GM18502 (cell line): Measurements from ENCODE around the gene ATP11B.
"Not testable (repeated sequence)": the region's sequence is repeated elsewhere in the genome, so short reads cannot be mapped to it uniquely, and the experiment has no call there.

Experiments used
- ATAC-seq: cut with Tn5 transposase; IDR thresholded peaks from one replicate; pipeline ENCODE4 v1.9.1; 2021; ENCODE audit warnings: mild to moderate bottlenecking; ENCODE audit not compliant: unreplicated experiment, poor library complexity

ATP11B gene

DNA sequence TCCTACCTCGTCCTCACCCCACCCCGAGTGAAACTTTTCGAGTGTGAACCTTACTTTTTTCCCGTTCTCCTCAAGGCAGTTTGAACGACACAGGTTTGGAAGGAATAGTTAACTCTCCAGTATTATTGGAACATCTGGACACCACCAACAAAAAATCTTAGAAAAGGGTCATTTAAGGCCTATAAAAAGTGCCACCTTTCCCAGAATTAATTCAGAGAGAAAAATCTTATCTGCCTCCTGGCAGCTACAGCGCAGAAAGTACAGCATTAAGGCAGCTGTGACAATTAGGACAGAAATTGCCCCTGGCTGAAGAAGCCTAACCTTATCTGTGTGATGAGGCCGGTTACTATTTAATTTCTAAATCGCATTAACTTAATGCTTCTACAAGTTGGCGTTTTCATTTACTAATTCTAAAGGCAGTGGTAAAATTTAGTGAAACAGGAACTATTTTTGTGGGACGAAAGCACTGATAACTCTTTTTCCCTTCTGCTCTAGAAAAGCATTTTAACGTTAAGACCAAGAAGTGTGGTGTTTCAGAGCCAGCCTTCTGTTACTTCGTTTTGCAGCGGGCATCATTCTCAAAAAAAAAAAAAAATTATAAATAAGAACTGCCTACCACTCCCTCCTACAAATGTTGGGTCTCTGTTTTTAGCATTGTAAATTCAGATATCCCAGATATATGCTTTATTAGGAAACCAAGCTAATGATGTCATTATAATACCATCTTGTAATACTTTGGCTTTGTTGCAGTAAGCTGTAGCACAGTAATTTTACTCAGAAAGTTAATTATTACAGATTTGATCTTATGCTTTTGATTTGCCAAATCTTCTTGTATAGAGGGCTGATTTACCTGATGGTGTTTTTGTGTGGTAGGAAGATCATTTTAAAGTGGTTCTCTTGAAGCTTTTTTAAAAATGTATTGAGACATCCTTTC is 1.4 kb downstream of the ATP11B start:
- ATAC-seq = no peak

DNA sequence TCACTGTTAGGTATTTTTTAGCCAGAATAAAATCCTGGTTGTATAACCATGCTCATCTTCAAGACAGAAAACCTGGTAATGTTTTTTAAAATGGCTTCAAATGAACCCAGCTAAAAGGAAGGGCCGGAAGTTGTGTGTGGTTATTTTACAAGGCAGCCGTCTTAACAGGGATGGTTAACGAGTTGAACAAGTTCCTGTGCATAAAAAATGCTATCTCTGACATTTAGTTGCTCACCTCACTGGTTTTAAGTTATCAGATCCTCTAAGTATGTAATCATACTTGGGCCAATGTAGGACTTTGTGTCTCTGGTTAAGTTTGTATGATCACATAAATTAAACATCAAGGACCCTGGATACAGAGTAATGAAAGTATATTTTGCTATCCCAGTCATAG is 2.1 kb downstream of the ATP11B start:
- peak; percentile 27 for ATAC-seq

DNA sequence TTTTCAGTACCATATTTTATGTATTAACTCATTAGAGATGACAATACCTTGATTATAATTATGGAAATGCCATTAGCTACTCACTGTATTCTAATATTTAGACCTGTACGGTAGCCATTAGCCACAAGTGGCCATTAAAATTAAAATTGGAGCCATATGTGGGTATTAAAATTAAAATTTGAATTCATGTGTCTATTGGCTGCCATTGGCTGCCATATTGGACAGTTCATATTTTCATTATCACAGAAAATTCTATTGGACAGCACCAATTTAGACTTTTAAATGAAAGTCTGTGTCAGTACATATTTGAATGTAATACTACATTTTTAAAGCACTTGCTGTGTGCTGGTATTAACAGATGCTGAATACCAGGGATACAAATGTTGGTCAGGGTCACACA is 3.0 kb downstream of the ATP11B start:
- ATAC-seq = no peak

DNA sequence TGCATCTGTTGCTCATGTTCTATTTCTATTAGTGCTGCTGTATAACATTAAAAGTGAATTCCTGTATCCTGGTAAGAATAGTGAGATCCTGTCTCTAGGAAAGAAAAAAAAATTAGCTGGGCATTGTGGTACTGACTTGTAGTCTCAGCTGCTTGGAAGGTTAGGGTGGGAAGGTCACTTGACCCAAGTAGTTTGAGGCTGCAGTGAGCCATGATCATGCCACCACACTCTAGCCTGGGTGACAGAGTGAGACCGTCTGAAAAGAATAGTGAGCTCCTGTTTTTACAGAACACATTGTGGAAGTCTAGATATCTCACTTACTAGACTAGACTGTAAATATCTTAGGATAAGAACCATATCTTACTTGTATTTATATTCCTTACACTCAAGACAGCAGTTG is 4.6 kb downstream of the ATP11B start:
- ATAC-seq = no peak

DNA sequence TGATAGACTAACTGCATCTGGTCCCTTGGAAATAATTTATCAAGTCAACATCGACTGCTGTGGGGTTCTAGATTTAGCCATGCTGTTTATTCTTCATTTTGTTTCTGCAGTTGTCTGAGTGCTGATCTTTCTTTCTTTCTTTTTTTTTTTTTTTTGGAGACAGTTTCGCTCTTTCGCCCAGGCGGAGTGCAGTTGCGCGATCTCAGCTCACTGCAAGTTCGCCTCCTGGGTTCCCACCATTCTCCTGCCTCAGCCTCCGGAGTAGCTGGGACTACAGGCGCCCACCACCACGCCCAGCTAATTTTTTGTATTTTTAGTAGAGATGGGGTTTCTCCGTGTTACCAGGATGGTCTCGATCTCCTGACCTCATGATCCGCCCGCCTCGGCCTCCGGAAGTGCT is 5.8 kb downstream of the ATP11B start:
- ATAC-seq = not testable (repeated sequence)

DNA sequence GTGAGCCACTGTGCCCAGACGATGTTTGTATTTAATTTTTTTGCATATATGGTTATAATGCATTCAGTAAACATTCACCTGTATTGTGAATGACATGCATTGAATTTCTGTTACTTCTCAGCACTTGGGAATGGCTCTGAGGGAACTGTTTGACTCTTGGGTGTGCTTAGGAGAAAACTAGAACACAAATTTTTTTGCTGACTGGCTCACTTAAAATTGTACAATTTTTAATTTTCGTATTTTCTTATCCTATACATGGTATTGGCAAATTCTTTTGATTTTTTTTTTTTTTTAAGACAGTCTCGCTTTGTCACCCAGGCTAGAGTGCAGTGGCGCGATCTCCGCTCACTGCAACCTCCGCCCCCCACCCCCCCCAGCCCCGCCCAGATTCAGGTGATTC is 7.2 kb downstream of the ATP11B start:
- ATAC-seq = no peak

DNA sequence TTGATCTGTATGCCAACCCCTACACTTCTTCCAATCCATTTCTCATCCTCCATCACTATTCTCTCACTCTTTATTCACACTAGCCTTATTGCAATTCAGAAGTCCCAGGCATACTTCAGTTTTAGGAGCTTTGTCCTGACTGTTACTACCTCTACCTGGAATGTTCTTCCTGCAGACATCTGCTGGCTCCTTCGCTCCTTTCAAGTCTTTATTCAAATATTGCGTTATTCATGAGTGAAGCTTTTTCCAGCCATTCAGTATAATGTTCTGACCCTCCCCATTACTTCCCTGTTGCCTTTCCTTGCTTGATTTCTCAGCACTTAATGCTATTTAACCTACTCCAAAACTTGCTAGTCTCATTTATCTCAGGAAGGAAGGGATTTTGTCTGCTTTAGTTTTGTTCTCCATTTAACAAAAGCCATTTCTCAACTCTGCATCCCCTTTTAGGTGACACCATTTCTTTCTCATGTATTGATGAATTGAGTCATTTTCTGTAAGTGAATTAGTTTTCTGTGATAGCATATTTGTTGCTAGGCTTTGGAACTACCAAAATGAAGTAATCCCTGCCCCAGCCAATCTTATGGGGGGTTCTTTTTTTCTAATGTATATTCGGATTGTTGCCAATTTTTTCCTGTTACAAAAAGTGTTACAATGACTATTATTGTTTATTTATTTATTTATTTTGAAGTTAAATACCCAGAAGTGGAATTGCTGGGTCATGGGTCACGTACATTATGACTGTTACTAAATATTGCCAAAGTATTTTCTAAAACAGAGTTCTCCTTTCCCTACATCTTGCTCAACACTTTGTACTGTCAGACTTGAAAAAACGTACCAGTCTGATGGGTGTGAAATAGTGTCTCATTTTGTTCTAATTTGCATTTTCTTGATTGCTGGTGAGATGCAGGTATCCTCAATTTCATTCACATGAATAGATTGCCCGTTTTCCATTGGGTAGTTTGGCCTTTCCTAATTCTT is 9.4 kb downstream of the ATP11B start:
- no peak for ATAC-seq

DNA sequence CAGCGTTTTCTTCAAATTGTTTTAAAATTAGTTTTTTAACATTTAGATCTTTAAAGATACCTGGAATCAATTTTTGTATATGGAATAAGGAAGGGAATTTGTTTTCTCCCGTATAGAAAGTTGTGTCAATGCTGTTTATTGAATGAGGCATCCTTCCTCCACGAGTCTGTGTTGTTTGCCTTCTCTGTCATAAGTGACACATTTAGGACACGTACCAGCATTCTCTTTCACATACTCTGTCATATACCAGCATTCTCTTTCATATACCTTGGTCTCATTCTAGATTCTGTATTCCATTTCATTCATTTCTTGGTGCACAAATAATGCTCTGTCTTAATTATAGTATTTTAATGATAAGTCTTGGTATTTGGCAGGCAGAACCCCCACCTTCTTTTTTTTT is 10.3 kb downstream of the ATP11B start:
- no peak for ATAC-seq

DNA sequence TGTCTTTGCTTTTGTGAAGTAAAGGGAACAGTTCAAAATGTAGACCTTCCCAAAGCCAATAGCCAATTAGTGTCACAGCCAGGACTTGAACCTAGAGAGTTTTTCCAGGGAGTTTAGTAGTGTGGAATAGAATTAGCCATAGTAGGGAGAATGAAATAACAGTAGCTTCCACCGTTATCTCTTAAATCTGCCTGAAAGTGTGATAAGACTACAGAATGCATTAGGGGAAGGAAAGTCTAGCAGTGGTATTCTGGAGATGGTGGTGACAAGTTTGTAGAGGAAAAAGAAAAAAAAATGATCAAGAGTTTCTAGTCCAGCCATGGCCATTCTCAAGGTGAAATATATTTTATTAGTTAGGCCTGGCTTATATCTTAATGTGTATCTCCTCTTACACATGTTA is 13.8 kb downstream of the ATP11B start:
- no peak for ATAC-seq

DNA sequence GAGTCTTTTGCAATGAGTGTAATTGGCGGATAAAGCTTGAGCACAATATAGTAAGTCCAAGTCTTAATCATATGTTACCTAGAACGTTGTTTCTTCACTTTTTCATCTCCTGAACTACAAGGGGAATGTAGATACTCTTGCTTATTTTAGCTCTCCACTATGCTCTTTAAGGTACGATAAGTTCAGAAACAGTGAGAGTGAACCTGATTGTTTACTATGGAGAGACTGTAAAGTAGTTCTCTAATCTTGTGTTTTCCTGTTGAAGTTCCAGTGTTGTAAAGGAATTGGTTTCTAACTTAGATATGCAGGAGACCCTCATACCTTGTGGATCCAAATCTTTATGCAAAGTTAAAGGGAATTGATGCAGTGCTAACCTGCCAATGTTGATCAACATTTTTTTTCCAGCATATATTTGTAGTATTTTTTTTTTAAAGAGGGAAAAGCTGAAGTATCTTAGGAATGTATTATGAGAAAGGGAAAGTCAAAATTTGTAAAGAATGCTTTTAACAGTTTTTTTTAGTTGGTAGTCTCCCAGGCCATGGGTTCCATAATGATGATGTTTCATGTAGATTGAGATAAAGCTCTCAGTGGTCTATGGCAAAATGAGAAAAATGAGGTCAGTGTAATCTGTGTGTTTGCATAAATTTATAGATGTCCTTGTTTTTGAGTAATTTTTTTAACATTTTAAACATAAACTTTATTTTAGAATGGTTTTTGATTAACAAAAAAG is 14.9 kb downstream of the ATP11B start:
- no peak for ATAC-seq

DNA sequence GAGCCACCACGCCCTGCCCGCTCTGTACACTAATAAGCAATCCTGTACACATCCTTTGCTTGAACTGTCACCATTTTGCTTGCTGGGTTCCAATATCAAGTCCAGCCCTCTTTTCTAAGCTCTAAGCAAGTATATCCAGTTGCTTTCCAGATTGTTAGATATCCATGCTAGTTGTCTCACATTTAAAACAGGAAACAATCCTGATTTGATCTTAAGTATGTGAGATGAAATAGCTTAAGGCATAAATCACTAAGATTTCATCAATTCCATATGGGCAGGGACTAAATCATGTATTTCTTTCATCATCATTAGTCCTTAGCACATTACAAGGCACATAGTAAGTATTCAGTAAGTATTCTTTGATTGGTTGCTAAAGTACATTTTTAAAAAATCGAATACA is 16.2 kb downstream of the ATP11B start:
- ATAC-seq = no peak

DNA sequence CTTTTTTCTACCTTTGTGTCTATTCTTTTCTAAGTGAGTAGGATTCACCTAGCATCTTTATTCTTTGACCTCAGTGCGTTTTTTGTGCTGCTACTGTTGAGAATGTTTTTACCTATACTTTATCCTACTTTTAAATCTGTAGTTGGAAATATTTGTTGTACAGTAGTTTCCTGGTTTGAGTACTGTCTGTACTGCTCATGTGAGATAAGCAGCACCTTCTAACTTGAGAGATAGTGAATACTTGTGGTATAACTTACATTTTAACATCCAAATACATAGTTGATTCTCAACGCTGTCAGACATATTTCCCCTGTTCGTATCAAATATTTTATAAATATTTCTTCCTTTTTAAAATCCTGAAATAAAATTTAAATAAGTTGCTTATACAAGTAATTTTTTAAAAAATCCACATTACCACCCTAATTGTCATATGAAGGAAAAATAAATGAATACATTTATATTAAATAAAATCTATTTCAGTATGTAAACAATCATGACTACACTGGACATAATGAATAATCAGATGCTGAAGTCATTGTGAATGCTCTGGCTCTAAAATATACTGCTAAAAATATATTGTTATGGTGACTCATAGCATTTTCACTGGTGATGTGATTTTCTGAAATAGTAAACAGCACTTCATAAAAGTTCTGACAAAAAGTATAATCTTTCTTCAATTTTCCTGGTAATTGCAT is 17.4 kb downstream of the ATP11B start:
- no peak for ATAC-seq

DNA sequence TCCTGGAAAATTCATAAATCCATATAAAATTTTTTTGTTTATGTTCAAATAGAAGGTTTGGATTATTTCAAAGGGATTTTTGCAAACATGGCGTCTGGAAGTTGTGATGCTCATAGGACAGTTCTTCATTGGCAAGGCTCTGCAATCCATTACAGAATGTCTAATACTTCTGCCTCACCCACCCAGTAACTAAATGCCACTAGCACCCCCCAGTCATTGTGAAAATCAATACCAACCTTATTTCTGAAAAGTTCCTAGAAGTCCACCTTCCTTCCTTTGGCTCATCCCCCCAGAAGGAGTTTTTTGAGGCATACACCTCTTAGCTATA is 17.9 kb downstream of the ATP11B start:
- no peak for ATAC-seq

DNA sequence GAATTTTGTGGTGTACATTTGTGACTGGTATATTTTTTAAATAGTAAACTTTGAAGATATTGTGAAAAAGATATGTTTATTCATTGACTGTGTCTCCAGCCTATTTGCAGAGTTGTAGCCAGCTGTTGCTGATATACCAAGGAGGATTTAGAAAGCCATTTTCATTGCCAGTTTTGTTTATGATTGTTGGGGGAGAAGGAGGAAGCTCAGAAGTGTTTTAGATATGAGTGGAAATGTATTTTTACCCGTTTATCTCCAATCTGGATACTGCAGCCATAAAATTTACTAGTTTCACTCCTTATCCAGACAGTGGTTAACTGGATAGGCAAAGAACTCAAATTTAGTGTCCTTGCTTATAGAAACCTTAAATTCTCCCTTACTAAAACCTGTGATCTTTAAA is 18.8 kb downstream of the ATP11B start:
- ATAC-seq = no peak

DNA sequence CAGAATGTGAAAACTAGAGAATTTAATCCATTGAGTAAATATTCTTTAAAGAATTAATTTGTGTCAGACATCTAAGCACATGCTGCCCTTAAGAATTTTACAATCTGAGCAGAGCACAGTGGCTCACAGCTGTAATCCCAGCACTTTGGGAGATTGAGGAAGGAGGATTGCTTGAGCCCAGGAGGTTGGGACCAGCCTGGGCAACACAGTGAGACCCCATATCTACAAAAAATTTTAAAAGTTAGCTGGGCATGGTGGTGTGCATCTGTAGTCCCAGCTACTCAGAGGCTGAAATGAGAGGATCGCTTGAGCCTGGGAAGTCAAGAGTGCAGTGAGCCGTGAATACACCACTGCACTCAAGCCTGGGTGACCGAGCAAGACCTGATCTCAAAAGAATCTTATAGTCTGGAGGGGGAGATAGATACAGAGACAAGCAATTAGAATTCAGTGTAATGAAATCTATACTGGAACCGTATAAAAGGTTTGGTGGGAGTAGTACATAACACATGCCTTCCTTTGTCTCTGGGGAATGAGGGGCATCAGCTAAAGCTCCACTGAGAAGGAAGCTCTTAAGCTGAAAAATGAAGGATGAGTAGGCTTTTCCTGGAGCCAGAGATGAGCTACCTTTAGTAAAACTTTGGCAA is 21.2 kb downstream of the ATP11B start:
- ATAC-seq = no peak

DNA sequence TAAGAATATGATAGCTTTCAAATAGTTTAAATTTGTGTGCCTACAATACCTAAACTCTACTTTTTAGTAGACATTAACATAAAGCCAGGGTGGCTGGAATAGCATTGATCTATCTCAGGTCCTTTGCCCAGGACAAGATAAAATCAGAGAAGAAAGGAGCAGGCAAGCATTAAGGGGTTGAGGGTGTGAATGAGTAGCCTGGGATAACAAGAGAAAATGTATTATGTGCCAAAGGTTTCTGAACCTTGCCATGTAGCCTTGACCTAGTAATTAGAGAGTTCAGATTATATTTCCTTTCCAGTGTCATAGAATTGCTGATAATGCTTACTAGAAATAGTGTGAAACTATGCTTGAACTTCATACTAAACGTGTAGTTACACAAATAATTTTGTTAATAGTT is 22.9 kb downstream of the ATP11B start:
- ATAC-seq = no peak

DNA sequence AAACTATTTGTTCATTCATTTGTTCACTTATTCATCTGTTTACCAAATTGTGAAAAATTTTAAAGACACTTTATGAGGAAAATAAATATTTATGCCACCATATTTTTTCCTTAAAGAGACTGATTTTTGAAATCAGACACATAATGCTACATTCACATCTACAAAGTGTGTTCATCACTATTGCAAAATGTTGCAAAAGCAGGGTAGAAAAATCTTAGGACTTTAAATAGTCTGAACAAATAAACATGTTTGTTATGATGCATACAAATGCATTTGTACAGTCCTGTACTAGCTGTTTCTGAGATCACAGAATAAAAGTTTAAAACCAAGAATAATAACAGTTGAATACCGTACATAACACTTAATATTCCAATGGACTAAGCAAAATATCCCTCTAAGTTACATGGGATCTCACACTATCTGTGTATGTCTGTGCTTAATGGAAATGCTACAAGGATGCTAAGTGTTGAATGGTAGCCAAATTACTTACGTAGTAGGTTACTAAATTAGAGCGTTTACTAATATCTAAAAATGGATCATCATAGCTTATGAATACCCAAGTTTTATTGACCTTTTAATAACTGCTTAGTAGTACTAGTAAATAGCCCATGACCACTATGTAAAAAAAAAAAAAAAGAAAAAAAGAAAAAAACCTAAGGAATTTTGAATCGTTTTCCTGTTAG is 25.1 kb downstream of the ATP11B start:
- ATAC-seq = no peak

DNA sequence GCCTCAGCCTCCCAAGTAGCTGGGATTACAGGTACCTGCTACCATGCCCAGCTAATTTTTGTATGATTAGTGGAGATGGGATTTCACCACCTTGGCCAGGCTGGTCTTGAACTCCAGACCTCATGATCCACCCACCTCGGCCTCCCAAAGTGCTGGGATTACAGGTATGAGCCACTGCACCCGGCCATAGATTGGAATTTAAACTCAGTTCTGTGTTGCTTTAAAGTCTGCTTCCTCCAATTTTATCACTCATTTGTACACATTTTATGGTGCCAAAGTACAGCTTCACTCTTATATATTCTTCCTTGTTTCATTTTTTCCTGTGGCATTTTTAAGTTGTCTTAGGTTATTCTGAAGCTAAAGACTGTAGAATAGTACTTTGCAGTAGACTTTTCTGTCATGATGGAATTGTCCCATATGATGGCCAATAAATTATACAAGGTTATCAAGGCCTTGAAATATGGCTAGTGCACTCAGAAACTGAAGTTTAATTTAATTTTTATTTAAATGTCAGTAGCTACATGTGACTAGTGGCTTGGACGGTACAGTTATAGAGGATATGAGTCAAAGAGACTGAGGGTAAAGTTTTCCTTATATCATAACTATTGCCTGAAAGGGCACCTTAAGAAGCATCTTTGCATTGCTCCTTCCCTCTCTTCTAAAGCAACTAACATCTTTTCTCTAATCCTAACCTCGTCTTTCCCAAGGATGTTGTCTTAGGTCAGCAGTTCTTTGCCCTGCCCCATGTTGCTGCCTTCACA is 28.1 kb downstream of the ATP11B start:
- no peak for ATAC-seq
